B cell (primary cell): ENCODE data around the gene GALNT6. TPM values are rescaled to one million over a fixed set of nuclear protein-coding genes. Genes with fewer than 3 reads are reported as not detected.

Experiments used
- ATAC-seq: fragments of 200-7000 bp; cut with Tn5 transposase; one replicate; pipeline ENCODE4 v1.10.0; 2021; ENCODE audit warnings: low read depth, mild to moderate bottlenecking, moderate number of reproducible peaks, moderate library complexity
- CTCF ChIA-PET: fragments of 350-600 bp; sonication (Branson Sonifier 250); formaldehyde crosslinking; loops from one replicate; lab custom pipeline; 2021; ENCODE audit warnings: antibody characterized with exemption, inconsistent platforms; lab: Charles Lee
- POLR2A ChIA-PET: fragments of 350-600 bp; sonication (Branson Sonifier 250); formaldehyde crosslinking; loops from one replicate; lab custom pipeline; 2021; ENCODE audit warnings: antibody characterized with exemption; lab: Charles Lee
- DNase-seq: peaks from one replicate; pipeline ENCODE4 v3.0.0; 2013
- H2AFZ ChIP-seq: 2 replicates; pipeline ENCODE4 v1.6.1; 2012; ENCODE audit warnings: mild to moderate bottlenecking, low read depth, low read length; ENCODE audit not compliant: insufficient read depth, poor library complexity, severe bottlenecking
- H3K27ac ChIP-seq, 2 donors: 1 replicate in 1 of 2; 2 replicates in 1 of 2; pipeline ENCODE4 v1.5.1; 2012 to 2013; ENCODE audit warnings: low read length in 2 of 2, mild to moderate bottlenecking in 2 of 2, moderate library complexity in 1 of 2
- H3K27me3 ChIP-seq, 4 experiments: fragments of 200-600 bp in 1 of 4; sonication (generic) in 1 of 4; replicated peaks in 1 of 4; 1 replicate in 2 of 4; 2 replicates in 2 of 4; pipeline versions ENCODE4 v1.6.1 to v1.7.0; 2013 to 2016; ENCODE audit warnings: low read length in 3 of 4, mild to moderate bottlenecking in 2 of 4, mixed read lengths in 1 of 4, moderate library complexity in 1 of 4; ENCODE audit not compliant: insufficient read depth in 4 of 4, control insufficient read depth in 3 of 4; ENCODE audit errors: control extremely low read depth in 1 of 4
- H3K36me3 ChIP-seq, 2 experiments: replicated peaks in 1 of 2; 1 replicate in 1 of 2; 2 replicates in 1 of 2; pipeline versions ENCODE4 v1.6.1 to v1.7.1; 2013; ENCODE audit warnings: low read length in 1 of 2; ENCODE audit not compliant: insufficient read depth in 2 of 2, control insufficient read depth in 1 of 2; ENCODE audit errors: control extremely low read depth in 1 of 2, extremely low read depth in 1 of 2
- H3K4me1 ChIP-seq, 2 donors: fragments of 200-600 bp in 1 of 2; sonication (generic) in 1 of 2; 1 replicate in 1 of 2; 2 replicates in 1 of 2; pipeline versions ENCODE4 v1.5.1 to v1.6.1; 2013 to 2017; ENCODE audit warnings: low read length in 2 of 2; ENCODE audit not compliant: control insufficient read depth in 2 of 2, insufficient read depth in 2 of 2
- H3K4me2 ChIP-seq: replicated peaks from 2 replicates; pipeline ENCODE3; 2012; ENCODE audit warnings: mild to moderate bottlenecking, low read depth, low read length; ENCODE audit not compliant: poor library complexity, severe bottlenecking
- H3K4me3 ChIP-seq, 5 experiments: fragments of 200-600 bp in 1 of 5; sonication (generic) in 1 of 5; 1 replicate in 3 of 5; 2 replicates in 2 of 5; pipeline versions ENCODE4 v1.5.1 to v1.7.0; 2011 to 2016; ENCODE audit warnings: low read length in 4 of 5, mild to moderate bottlenecking in 4 of 5, low read depth in 2 of 5, control low read depth in 1 of 5, moderate library complexity in 1 of 5; ENCODE audit not compliant: insufficient read depth in 1 of 5; ENCODE audit errors: control extremely low read depth in 1 of 5, extremely low read depth in 1 of 5
- H3K79me2 ChIP-seq: fragments of 200-600 bp; sonication (generic); one replicate; pipeline ENCODE4 v1.6.0; 2016; ENCODE audit warnings: low read length; ENCODE audit not compliant: control insufficient read depth, insufficient read depth
- H3K9ac ChIP-seq: fragments of 200-600 bp; sonication (generic); 2 replicates; pipeline ENCODE4 v1.6.1; 2017; ENCODE audit warnings: mild to moderate bottlenecking, low read length, moderate library complexity
- H3K9me3 ChIP-seq, 3 donors: one replicate each; pipeline versions ENCODE4 v1.6.1 to v1.7.1; 2013; ENCODE audit warnings: low read length in 2 of 3; ENCODE audit not compliant: control insufficient read depth in 2 of 3, insufficient read depth in 1 of 3; ENCODE audit errors: control extremely low read depth in 1 of 3
- H4K20me1 ChIP-seq: 2 replicates; pipeline ENCODE4 v1.6.0; 2012; ENCODE audit warnings: mild to moderate bottlenecking, low read length; ENCODE audit not compliant: insufficient read depth, control insufficient read depth, poor library complexity, severe bottlenecking
- H3K27ac Mint-ChIP-seq: one replicate; pipeline ENCODE4 v1.8.0; 2021; ENCODE audit warnings: mixed read lengths
- H3K27me3 Mint-ChIP-seq: one replicate; pipeline ENCODE4 v1.8.0; 2021; ENCODE audit warnings: mixed read lengths
- H3K4me1 Mint-ChIP-seq: one replicate; pipeline ENCODE4 v1.8.0; 2021; ENCODE audit warnings: mixed read lengths
- H3K4me3 Mint-ChIP-seq: one replicate; pipeline ENCODE4 v1.8.0; 2021; ENCODE audit warnings: mixed read lengths
- H3K9me3 Mint-ChIP-seq: one replicate; pipeline ENCODE4 v1.8.0; 2022; ENCODE audit warnings: mixed read lengths; ENCODE audit not compliant: insufficient read depth
- CTCF ChIP-seq: fragments of 200-600 bp; IDR thresholded peaks from one replicate; pipeline ENCODE4 v1.8.0; 2022; ENCODE audit warnings: antibody characterized with exemption, mild to moderate bottlenecking
- EZH2 ChIP-seq: IDR thresholded peaks from 2 replicates; pipeline ENCODE4 v1.6.1; 2012; ENCODE audit warnings: borderline replicate concordance, low read depth, mild to moderate bottlenecking, moderate library complexity, low read length; ENCODE audit not compliant: insufficient read depth, poor library complexity, severe bottlenecking
- WGBS: methylation state at CpG from one replicate; pipeline ENCODE4 v1.1.5; 2013; ENCODE audit warnings: missing lambda C conversion rate; ENCODE audit not compliant: insufficient coverage; 5-methylcytosine and 5-hydroxymethylcytosine counted together
- intact Hi-C: fragments of 100-400 bp; cut with micrococcal nuclease; formaldehyde crosslinking; loops from one replicate; pipeline ENCODE4 v1.10.0; 2022
- polyA plus RNA-seq: library from polyadenylated mRNA; depleted of rRNA; stranded (reverse); fragments of >200 nt; gene quantifications from 2 replicates; pipeline ENCODE4 v1.2.3, GENCODE V29; 2012
- total RNA-seq, 2 donors: library from RNA; stranded (reverse); fragments of 120-200 nt in 1 of 2; gene quantifications; 1 replicate in 1 of 2; 2 replicates in 1 of 2; pipeline versions ENCODE4 v1.2.3 to v1.2.4, GENCODE V29; 2013 to 2022

The GALNT6 gene
- total and polyA plus RNA-seq, 2 donors (not counting 1 experiment from before 2014, with no cell fraction given): 9.0 to 10.3 TPM

GRCh38 chr12:51348116-51348515, 43.1 kb downstream of the GALNT6 start:
- POLR2A ChIA-PET: no interaction called here

DNA sequence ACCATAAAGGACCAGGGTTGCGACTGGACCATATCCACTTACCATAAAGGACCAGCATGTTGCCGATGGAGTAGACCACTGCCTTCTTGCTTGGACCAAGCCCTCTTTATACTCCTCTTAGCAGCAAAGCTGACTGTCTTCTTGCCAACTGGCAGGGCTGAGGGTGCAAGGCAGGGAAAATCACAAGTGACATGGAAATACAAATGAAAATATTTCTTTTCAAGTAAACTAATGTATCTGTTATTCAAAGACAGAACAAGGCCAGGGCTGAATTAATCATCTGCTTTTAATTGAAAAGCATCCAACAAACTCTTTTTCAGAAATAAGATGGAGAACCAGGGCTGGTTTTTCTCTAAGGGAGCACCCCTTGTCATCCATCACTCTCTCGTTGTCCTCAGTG, 44.6 kb downstream of the GALNT6 start, which contains the start of gene CELA1:
CELA1 (minus strand) TSS at position 99 of the 400 bp plus-strand sequence; CDS start at position 58, 41 bp downstream.
- intact Hi-C loops: no loop called here
- WGBS: 100% methylated on average over 1 of the region's 3 CpGs
- Histone ChIP-seq H3K4me2 (no peak within 1 kb of the TSS), H3K36me3 (no peaks in the 10 kb centered on the region), H3K4me1 (peaks cover 34 to 38% of the 10 kb centered on the region in 2 donors), H4K20me1 (no peaks in the 10 kb centered on the region), H3K27me3 (no peaks in the 10 kb centered on the region), H3K79me2 (no peaks in the 10 kb centered on the region), H2AFZ (no peak within 1 kb of the TSS), H3K9ac (no peak within 1 kb of the TSS), H3K4me3 (no peak within 1 kb of the TSS), H3K27ac (no peak within 1 kb of the TSS), H3K9me3 (no peaks in the 10 kb centered on the region)
- DNase-seq (no peak), ATAC-seq (no peak)
- POLR2A ChIA-PET: no interaction called here
- Mint-ChIP-seq H3K27me3 (no peaks in the 10 kb centered on the region), H3K9me3 (no peaks in the 10 kb centered on the region), H3K4me3 (no peak within 1 kb of the TSS), H3K27ac (no peak within 1 kb of the TSS), H3K4me1 (peaks cover 36% of the 10 kb centered on the region)
- CTCF ChIA-PET: no interaction called here
- TF ChIP-seq CTCF (no peak), EZH2 (no peak)

More at GRCh38 chr12:51348116-51348515, 43.1 kb downstream of the GALNT6 start:
- Histone ChIP-seq H3K27ac (no peak overlapping the region), H3K36me3 (no peaks in the 10 kb centered on the region), H3K27me3 (no peaks in the 10 kb centered on the region), H3K9ac (no peak overlapping the region), H3K4me2 (no peak overlapping the region), H3K9me3 (no peaks in the 10 kb centered on the region), H3K4me1 (peaks cover 21 to 22% of the 10 kb centered on the region in 2 donors), H2AFZ (no peak overlapping the region), H3K4me3 (no peak overlapping the region), H4K20me1 (no peaks in the 10 kb centered on the region), H3K79me2 (no peaks in the 10 kb centered on the region)
- H3K4me1 Mint-ChIP-seq: peaks cover 25% of the 10 kb centered on the region
- ATAC-seq (no peak), DNase-seq (no peak)
- H3K27me3 Mint-ChIP-seq: no peaks in the 10 kb centered on the region
- TF ChIP-seq CTCF (no peak), EZH2 (no peak)
- intact Hi-C loops: no loop called here
- 85% methylated on average over 3 of the region's 4 CpGs for WGBS
- H3K27ac Mint-ChIP-seq: no peak overlapping the region
- H3K9me3 Mint-ChIP-seq: no peaks in the 10 kb centered on the region
- no peak overlapping the region for H3K4me3 Mint-ChIP-seq
- CTCF ChIA-PET: interaction anchor here (1.1 kb wide), 1 partner anchor 77 kb away, joined by 5 read pairs; the partner anchor contains the start of gene SMAGP
